Measurements from ENCODE around the gene COPG2.

- TF ChIP-seq BHLHE40 (IDR thresholded peaks at IDR 0.05; ENCODE audit: low read depth, low read length) (no peak), MAX (IDR thresholded peaks at IDR 0.05) (no peak), PHF8 (IDR thresholded peaks at IDR 0.05; ENCODE audit: borderline replicate concordance, low read depth) (no peak), RAD21 (conservative IDR thresholded peaks at IDR 0.05 in 1 of 2, IDR thresholded peaks at IDR 0.05 in 1 of 2) (no peak), EP300 (IDR thresholded peaks at IDR 0.05) (no peak)
- TF ChIP-seq, protein P1, sequence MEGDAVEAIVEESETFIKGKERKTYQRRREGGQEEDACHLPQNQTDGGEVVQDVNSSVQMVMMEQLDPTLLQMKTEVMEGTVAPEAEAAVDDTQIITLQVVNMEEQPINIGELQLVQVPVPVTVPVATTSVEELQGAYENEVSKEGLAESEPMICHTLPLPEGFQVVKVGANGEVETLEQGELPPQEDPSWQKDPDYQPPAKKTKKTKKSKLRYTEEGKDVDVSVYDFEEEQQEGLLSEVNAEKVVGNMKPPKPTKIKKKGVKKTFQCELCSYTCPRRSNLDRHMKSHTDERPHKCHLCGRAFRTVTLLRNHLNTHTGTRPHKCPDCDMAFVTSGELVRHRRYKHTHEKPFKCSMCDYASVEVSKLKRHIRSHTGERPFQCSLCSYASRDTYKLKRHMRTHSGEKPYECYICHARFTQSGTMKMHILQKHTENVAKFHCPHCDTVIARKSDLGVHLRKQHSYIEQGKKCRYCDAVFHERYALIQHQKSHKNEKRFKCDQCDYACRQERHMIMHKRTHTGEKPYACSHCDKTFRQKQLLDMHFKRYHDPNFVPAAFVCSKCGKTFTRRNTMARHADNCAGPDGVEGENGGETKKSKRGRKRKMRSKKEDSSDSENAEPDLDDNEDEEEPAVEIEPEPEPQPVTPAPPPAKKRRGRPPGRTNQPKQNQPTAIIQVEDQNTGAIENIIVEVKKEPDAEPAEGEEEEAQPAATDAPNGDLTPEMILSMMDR (IDR thresholded peaks at IDR 0.05): no peak
These were observed 29.3 kb upstream of the COPG2 start for GRCh38 chr7:130697820-130698219.

All from A549 (cell line).